Left ventricle myocardium inferior (tissue), 1 donor: ENCODE data around the gene PLPPR5. TPM values are rescaled to one million over a fixed set of nuclear protein-coding genes. Genes with fewer than 3 reads are reported as not detected.
"Not testable (repeated sequence)": the region's sequence is repeated elsewhere in the genome, so short reads cannot be mapped to it uniquely, and the experiment has no call there.

Experiments
- DNase-seq: peaks from one replicate; pipeline ENCODE4 v3.0.0-alpha.2; 2020
- H3K27ac ChIP-seq: fragments of 200-600 bp; replicated peaks from 2 replicates; pipeline ENCODE4 v1.8.0; 2021
- H3K27me3 ChIP-seq: fragments of 200-600 bp; 2 replicates; pipeline ENCODE4 v1.8.0; 2021; ENCODE audit warnings: low read depth
- H3K36me3 ChIP-seq: fragments of 200-600 bp; 2 replicates; pipeline ENCODE4 v1.8.0; 2021
- H3K4me1 ChIP-seq: fragments of 200-600 bp; 2 replicates; pipeline ENCODE4 v1.8.0; 2021
- H3K4me3 ChIP-seq: fragments of 200-600 bp; 2 replicates; pipeline ENCODE4 v1.8.0; 2021; ENCODE audit warnings: mild to moderate bottlenecking, moderate library complexity
- H3K9me3 ChIP-seq: fragments of 200-600 bp; replicated peaks from 2 replicates; pipeline ENCODE4 v1.8.0; 2021
- CTCF ChIP-seq: fragments of 200-600 bp; IDR thresholded peaks from 2 replicates; pipeline ENCODE4 v1.8.0; 2021; ENCODE audit warnings: antibody characterized with exemption, mild to moderate bottlenecking, borderline replicate concordance
- intact Hi-C: fragments of 100-400 bp; cut with micrococcal nuclease; formaldehyde crosslinking; loops from one replicate; pipeline ENCODE4 v1.11.0; 2022
- total RNA-seq: library from RNA; stranded (reverse); fragmentation: NEBNext Ultra II Directional; extraction: Animal tissue kit (Norgen Biotek cat#: 25700); gene quantifications from one replicate; pipeline ENCODE4 v1.2.1, GENCODE V29; 2021
- donor health status: DM: no; HTN: yes; CAD: no; lungs with severe emphysema.

PLPPR5 gene
- total RNA-seq, 1 donor from 2014 or later: not detected

- Histone ChIP-seq H3K36me3 (no peaks in the 10 kb centered on the region), H3K27ac (no peak overlapping the region), H3K9me3 (no peaks in the 10 kb centered on the region), H3K4me1 (no peaks in the 10 kb centered on the region), H3K27me3 (peaks cover 7% of the 10 kb centered on the region), H3K4me3 (no peak overlapping the region)
- no peak for DNase-seq
- intact Hi-C loops: no loop called here
- TF ChIP-seq CTCF: no peak
Measured at GRCh38 chr1:98881901-98882300, 122.8 kb downstream of the PLPPR5 start.

GRCh38 chr1:98881234-98881633 lies 123.4 kb downstream of the PLPPR5 start:
- DNase-seq, H3K27ac ChIP-seq, H3K27me3 ChIP-seq, H3K36me3 ChIP-seq, H3K4me1 ChIP-seq, H3K4me3 ChIP-seq, H3K9me3 ChIP-seq, intact Hi-C loops: not testable (repeated sequence)

GRCh38 chr1:98874828-98875227 lies 129.8 kb downstream of the PLPPR5 start:
- H3K9me3 ChIP-seq: no peaks in the 10 kb centered on the region
- H3K27ac ChIP-seq: no peak overlapping the region
- no peaks in the 10 kb centered on the region for H3K27me3 ChIP-seq
- H3K36me3 ChIP-seq: no peaks in the 10 kb centered on the region
- no peak overlapping the region for H3K4me3 ChIP-seq
- TF ChIP-seq CTCF: no peak
- H3K4me1 ChIP-seq: no peaks in the 10 kb centered on the region
- intact Hi-C loops: no loop called here
- no peak for DNase-seq

GRCh38 chr1:98870959-98871903 lies 133.4 kb downstream of the PLPPR5 start:
- Histone ChIP-seq H3K9me3 (peaks cover 7% of the 10 kb centered on the region), H3K4me3 (no peak overlapping the region), H3K4me1 (no peaks in the 10 kb centered on the region), H3K36me3 (no peaks in the 10 kb centered on the region), H3K27me3 (no peaks in the 10 kb centered on the region), H3K27ac (no peak overlapping the region)
- no peak for TF ChIP-seq CTCF
- intact Hi-C loops: no loop called here
- DNase-seq: no peak

- no peak overlapping the region for H3K4me3 ChIP-seq
- DNase-seq: no peak
- H3K36me3 ChIP-seq: no peaks in the 10 kb centered on the region
- intact Hi-C loops: no loop called here
- peaks cover 7% of the 10 kb centered on the region for H3K9me3 ChIP-seq
- TF ChIP-seq CTCF: no peak
- no peak overlapping the region for H3K27ac ChIP-seq
- H3K4me1 ChIP-seq: no peaks in the 10 kb centered on the region
- no peaks in the 10 kb centered on the region for H3K27me3 ChIP-seq
Measured at GRCh38 chr1:98865796-98866195, 138.9 kb downstream of the PLPPR5 start.

DNA sequence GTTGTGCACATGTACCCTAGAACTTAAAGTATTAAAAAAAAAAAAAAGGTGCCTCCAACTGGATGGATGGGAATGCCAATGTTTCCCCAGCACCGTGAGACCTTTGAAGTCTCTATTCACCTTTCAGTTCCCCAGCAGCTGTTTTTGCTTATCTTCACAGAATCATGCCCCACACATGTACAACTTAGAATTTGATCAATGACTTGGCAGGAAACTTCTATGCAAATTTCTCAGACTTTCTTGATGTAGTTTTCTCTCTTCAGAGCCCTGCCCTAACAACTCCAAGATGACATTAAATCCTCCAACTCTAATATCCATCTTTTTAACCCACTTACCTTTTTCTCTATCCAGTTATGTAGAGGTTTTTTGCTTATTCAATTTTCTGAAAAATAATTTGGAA lies 144.3 kb downstream of the PLPPR5 start:
- no peak for DNase-seq
- no peaks in the 10 kb centered on the region for H3K4me1 ChIP-seq
- no peak for TF ChIP-seq CTCF
- no peaks in the 10 kb centered on the region for H3K36me3 ChIP-seq
- intact Hi-C loops: no loop called here
- no peak overlapping the region for H3K4me3 ChIP-seq
- H3K27me3 ChIP-seq: no peaks in the 10 kb centered on the region
- H3K9me3 ChIP-seq: no peaks in the 10 kb centered on the region
- no peak overlapping the region for H3K27ac ChIP-seq
